ENCODE results near the gene MLYCD.

Gene MLYCD

GRCh38 chr16:83954577-83955016, 55.7 kb downstream of the MLYCD start:
- no peak for ATAC-seq (replicated peaks)
- no peak overlapping the region for H3K27ac Mint-ChIP-seq

DNA sequence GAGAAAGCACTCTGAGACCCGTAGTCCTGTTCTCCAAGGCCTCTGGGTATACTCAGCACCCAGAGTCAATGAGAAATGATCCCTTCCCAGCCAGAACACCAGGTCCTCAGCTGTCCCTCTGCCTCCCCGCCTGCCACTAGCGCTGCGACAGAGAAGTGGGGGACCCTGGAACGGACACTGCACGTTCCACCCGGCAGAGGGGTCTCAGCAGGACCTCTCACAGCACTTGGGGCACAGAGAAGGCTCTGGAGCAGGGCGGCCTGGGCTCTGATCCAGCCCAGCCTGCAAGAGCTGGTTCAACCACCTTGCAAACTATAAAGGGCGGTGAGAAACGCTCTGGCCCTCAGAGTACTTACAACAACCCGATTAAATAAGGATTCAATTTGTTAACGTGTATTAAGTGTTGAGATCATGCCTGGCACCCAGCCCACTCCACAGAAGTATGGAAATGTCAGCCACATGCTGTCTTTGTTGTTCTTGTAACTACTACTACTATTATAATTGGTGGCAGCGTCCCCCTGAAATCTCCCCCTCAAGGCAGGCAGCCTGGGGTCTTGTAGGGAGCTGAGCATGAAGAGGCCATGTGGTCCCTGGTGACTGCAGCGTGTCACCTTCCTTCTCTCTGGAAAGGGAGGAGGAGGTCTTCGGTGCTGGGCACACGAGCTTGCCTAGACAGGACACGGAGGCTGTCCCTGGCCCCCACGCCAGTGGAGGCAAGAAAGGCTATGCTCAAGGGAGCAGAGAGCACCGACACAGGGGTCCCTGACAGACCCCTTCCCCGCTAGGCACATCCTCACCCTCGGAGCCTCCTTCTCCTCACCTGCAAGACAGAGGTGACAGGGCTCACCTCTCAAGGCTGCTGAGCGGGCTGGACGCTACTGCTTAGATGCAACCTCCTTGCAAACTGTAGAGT, 56.6 kb downstream of the MLYCD start:
- Mint-ChIP-seq H3K4me1 (ENCODE audit: low read depth in 2 of 2) (peaks cover 0 to 6% of the 10 kb centered on the region in 2 donors), H3K36me3 (ENCODE audit: insufficient read depth) (no peaks in the 10 kb centered on the region), H3K4me3 (no peak overlapping the region), H3K27ac (no peak overlapping the region), H3K27me3 (peaks cover 16 to 48% of the 10 kb centered on the region in 2 donors), H3K9me3 (no peaks in the 10 kb centered on the region)
- no peak for DNase-seq
- no peak for ATAC-seq (replicated peaks)

More at GRCh38 chr16:83954577-83955016, 55.7 kb downstream of the MLYCD start:
- Mint-ChIP-seq H3K4me3 (peak overlapping the region in 1 of 2 donors; percentile 44), H3K4me1 (ENCODE audit: low read depth in 2 of 2) (peaks cover 0 to 6% of the 10 kb centered on the region in 2 donors), H3K27me3 (peaks cover 16 to 48% of the 10 kb centered on the region in 2 donors), H3K36me3 (ENCODE audit: insufficient read depth) (no peaks in the 10 kb centered on the region), H3K9me3 (no peaks in the 10 kb centered on the region)
- DNase-seq: no peak

- DNase-seq: peak; percentile 55 to 61 (median 58)
- Mint-ChIP-seq H3K4me1 (ENCODE audit: low read depth in 2 of 2) (peaks cover 0 to 6% of the 10 kb centered on the region in 2 donors), H3K36me3 (ENCODE audit: insufficient read depth) (no peaks in the 10 kb centered on the region), H3K9me3 (no peaks in the 10 kb centered on the region), H3K27ac (no peak overlapping the region), H3K27me3 (peaks cover 16 to 48% of the 10 kb centered on the region in 2 donors), H3K4me3 (no peak overlapping the region)
- peak; percentile 68 for ATAC-seq (replicated peaks)
Observed at GRCh38 chr16:83956336-83957289, 57.7 kb downstream of the MLYCD start.

DNA sequence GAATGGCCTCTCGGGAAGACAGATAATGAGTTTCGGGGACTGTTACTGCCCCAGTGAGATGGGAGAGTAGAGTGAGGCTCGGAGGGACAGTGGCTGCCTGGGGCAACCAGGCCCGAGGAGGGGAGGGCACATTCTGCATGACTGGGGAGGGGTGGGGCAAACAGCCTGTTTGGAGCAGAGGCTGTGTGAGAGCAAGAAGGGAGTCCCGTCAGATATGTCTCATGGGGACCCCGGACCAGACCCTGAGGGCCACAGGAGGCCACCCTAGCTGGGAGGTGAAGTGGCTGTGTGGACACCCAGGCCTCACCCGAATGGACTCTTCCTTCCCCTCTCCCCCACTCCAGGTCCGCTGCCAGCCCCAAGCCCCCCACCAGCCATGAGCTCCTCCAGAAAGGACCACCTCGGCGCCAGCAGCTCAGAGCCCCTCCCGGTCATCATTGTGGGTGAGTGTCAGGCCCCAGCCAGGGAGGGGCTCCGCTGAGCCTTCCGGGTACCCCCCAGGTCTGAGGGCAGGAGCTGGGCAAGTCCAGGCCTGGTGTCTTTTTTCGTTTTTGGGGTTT, 58.5 kb downstream of the MLYCD start:
- no peak for ATAC-seq (replicated peaks)
- H3K4me3 Mint-ChIP-seq: no peak overlapping the region
- H3K27me3 Mint-ChIP-seq: peaks cover 16 to 45% of the 10 kb centered on the region in 2 donors
- H3K4me1 Mint-ChIP-seq (ENCODE audit: low read depth in 2 of 2): peaks cover 0 to 6% of the 10 kb centered on the region in 2 donors
- no peaks in the 10 kb centered on the region for H3K9me3 Mint-ChIP-seq
- no peaks in the 10 kb centered on the region for H3K36me3 Mint-ChIP-seq (ENCODE audit: insufficient read depth)
- DNase-seq: no peak
- H3K27ac Mint-ChIP-seq: no peak overlapping the region

DNA sequence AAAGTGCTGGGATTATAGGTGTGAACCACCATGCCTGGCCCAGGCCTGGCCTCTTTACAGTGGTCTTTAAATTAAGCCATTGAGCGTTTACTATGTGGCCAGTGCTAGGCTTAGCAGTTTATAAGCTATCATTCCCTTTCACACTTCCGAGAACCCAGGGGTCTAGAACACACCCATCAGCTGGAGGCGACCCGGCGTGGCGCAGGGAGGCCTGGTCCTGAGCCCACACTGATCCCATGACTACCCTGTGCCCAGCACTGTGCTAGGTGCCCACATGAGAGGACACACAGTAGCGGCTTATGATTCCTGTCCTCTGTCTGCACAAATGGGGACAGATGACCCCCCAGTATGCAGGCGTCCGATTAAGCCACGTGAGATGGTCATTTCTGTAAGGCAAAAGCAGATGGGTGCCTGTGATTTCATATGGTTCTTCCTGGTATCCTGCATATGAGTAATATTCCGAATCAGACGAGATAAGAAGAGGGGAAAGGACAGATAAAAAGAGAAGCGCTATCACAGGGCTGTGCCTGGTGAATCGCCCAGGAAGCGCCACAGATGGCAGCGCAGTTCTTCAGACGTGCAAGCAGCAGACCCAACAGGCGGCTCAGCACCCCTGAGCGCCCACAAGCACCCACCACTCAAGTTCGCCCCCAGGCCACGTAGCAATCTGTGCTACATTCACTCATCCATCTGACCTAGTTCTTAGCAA, 59.4 kb downstream of the MLYCD start:
- H3K9me3 Mint-ChIP-seq: no peaks in the 10 kb centered on the region
- no peak overlapping the region for H3K4me3 Mint-ChIP-seq
- ATAC-seq (replicated peaks) (no peak), DNase-seq (no peak)
- peaks cover 0 to 4% of the 10 kb centered on the region in 2 donors for H3K4me1 Mint-ChIP-seq (ENCODE audit: low read depth in 2 of 2)
- peaks cover 16 to 36% of the 10 kb centered on the region in 2 donors for H3K27me3 Mint-ChIP-seq
- H3K27ac Mint-ChIP-seq: no peak overlapping the region
- H3K36me3 Mint-ChIP-seq (ENCODE audit: insufficient read depth): no peaks in the 10 kb centered on the region

DNA sequence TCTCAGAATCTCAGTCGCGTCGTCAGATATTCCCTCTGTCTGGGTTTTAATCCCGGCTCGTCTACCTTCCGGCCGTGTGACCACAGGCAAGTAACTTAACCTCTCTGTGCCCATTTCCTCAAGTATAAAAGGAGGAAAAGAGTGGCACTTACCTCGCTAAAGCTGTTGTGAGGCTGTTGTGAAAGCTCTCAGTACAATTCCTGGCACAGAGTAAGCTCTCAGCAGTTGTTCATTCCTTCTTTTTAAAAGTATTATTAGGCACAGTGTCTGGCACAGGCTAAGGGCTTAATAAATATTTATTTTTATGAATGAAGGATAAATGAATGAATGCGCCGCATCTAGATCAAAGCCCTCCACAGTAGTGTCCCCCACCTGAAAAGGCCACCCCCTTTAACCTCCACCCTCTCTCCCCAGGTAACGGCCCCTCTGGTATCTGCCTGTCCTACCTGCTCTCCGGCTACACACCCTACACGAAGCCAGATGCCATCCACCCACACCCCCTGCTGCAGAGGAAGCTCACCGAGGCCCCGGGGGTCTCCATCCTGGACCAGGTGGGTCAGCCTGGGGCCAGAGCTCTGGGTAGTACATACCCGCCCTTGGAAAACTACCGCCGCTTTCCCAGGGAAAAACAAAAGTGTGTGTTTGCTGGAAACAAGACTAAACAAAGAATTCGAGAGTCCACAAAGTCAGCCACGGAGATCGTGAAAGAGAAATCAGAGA, 60.1 kb downstream of the MLYCD start:
- Mint-ChIP-seq H3K9me3 (no peaks in the 10 kb centered on the region), H3K27me3 (peaks cover 14 to 30% of the 10 kb centered on the region in 2 donors), H3K36me3 (ENCODE audit: insufficient read depth) (no peaks in the 10 kb centered on the region), H3K4me1 (ENCODE audit: low read depth in 2 of 2) (peaks cover 0 to 4% of the 10 kb centered on the region in 2 donors), H3K27ac (no peak overlapping the region), H3K4me3 (no peak overlapping the region)
- ATAC-seq (replicated peaks) (no peak), DNase-seq (no peak)

GRCh38 chr16:83959656-83960434, 60.9 kb downstream of the MLYCD start:
- Mint-ChIP-seq H3K27ac (no peak overlapping the region), H3K9me3 (no peaks in the 10 kb centered on the region), H3K4me3 (no peak overlapping the region), H3K4me1 (ENCODE audit: low read depth in 2 of 2) (peaks cover 0 to 4% of the 10 kb centered on the region in 2 donors), H3K27me3 (peaks cover 6 to 22% of the 10 kb centered on the region in 2 donors), H3K36me3 (ENCODE audit: insufficient read depth) (no peaks in the 10 kb centered on the region)
- ATAC-seq (replicated peaks) (no peak), DNase-seq (no peak)

DNA sequence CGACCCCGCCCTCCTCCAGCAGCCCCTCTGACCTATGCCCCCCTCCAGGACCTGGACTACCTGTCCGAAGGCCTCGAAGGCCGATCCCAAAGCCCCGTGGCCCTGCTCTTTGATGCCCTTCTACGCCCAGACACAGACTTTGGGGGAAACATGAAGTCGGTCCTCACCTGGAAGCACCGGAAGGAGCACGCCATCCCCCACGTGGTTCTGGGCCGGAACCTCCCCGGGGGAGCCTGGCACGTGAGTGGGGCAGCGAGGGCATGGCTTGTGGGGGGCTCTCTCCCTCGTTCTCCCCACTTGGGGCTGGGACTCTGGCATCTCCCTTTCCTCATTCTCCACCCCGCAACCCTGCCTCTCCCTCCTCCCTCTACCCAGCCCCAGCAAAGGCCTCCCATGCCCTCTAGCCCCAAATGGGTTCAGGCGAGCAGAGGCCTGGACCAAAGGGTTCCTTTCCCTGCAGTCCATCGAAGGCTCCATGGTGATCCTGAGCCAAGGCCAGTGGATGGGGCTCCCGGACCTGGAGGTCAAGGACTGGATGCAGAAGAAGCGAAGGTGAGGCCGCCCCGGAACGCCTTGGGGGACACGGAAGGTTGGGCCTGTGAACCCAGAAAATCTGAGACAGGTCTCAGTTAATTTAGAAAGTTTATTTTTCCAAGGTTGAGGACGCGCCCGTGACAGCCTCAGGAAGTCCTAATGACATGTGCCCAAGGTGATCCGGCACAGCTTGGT, 61.8 kb downstream of the MLYCD start:
- DNase-seq (no peak), ATAC-seq (replicated peaks) (no peak)
- Mint-ChIP-seq H3K27ac (no peak overlapping the region), H3K27me3 (peaks cover 0 to 14% of the 10 kb centered on the region in 2 donors), H3K4me1 (ENCODE audit: low read depth in 2 of 2) (peaks cover 0 to 4% of the 10 kb centered on the region in 2 donors), H3K4me3 (no peak overlapping the region), H3K36me3 (ENCODE audit: insufficient read depth) (no peaks in the 10 kb centered on the region), H3K9me3 (no peaks in the 10 kb centered on the region)

GRCh38 chr16:83961591-83961990, 62.7 kb downstream of the MLYCD start:
- H3K9me3 Mint-ChIP-seq: no peaks in the 10 kb centered on the region
- no peak overlapping the region for H3K4me3 Mint-ChIP-seq
- no peak for ATAC-seq (replicated peaks)
- H3K36me3 Mint-ChIP-seq (ENCODE audit: insufficient read depth): no peaks in the 10 kb centered on the region
- no peak for DNase-seq
- H3K4me1 Mint-ChIP-seq (ENCODE audit: low read depth in 2 of 2): peaks cover 0 to 4% of the 10 kb centered on the region in 2 donors
- H3K27me3 Mint-ChIP-seq: peaks cover 0 to 12% of the 10 kb centered on the region in 2 donors
- no peak overlapping the region for H3K27ac Mint-ChIP-seq

DNA sequence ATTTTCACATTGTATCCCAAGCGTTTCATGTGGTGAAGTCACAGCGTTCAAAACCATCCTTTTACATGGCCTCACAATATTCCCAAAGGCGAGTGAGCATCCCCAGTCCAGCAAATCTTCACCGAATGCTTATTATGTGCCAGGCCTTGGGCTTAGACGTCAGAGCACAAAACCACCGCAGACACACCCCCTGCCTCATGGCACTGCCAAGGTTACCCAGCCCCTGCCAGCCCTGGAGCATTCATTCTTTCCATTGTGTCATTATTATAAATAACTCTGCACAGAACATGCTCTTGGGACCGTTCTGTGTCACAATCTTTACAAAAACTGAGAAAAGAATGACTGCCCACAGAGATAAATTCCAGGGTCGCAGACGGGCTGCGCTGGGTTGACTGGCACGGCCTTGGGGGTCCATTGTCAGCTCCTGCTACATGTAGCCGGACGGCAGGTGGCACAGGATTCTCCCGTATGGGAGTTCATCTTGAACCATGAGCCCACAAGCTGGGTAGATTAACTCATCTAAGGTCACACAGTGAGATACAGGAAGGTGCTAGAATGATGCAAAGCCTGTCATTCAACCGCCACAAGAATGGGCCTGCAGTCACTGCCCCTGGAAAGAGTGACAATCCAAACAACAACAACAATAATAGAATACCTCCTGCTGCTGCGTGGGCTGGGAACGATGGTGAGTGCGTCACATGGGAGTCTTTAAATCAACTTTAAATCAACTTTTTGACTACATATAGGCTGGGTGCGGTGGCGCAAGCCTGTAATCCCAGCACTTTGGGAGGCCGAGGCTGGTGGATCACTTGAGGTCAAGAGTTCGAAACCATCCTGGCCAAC, 64.6 kb downstream of the MLYCD start:
- ATAC-seq (replicated peaks) (no peak), DNase-seq (no peak)
- Mint-ChIP-seq H3K27me3 (peaks cover 6 to 17% of the 10 kb centered on the region in 2 donors), H3K4me1 (ENCODE audit: low read depth in 2 of 2) (peaks cover 0 to 4% of the 10 kb centered on the region in 2 donors), H3K9me3 (no peaks in the 10 kb centered on the region), H3K27ac (no peak overlapping the region), H3K36me3 (ENCODE audit: insufficient read depth) (no peaks in the 10 kb centered on the region), H3K4me3 (no peak overlapping the region)
